GM19099 (cell line): Measurements from ENCODE around the gene ACVR2B.

Experiments
- POLR2A ChIP-seq: IDR thresholded peaks from 3 replicates; pipeline ENCODE4 v1.6.1; 2011; ENCODE audit warnings: low read depth; ENCODE audit not compliant: insufficient read length; ENCODE audit errors: extremely low read depth

ACVR2B gene

GRCh38 chr3:38538773-38539353 lies 85.2 kb downstream of the ACVR2B start:
- TF ChIP-seq POLR2A, result no peak

GRCh38 chr3:38541806-38542205 lies 88.1 kb downstream of the ACVR2B start:
- TF ChIP-seq POLR2A, result no peak
